Right lobe of liver (tissue), 6 donors: ENCODE data around the gene KCTD13. TPM values are rescaled to one million over a fixed set of nuclear protein-coding genes. Genes with fewer than 3 reads are reported as not detected.
"Not testable (repeated sequence)": the region's sequence is repeated elsewhere in the genome, so short reads cannot be mapped to it uniquely, and the experiment has no call there.

Experiments used
- ATAC-seq, 4 donors: fragments of 200-7000 bp; cut with Tn5 transposase; one replicate each; pipeline ENCODE4 v1.9.1; 2020; ENCODE audit warnings: mild to moderate bottlenecking in 4 of 4, moderate library complexity in 4 of 4
- DNase-seq, 3 donors: peaks; one replicate each; pipeline ENCODE4 v3.0.0-alpha.2; 2020
- H3K27ac ChIP-seq, 3 donors: fragments of 200-600 bp; one replicate each; pipeline ENCODE4 v1.8.0; 2022
- H3K27me3 ChIP-seq, 2 donors: fragments of 200-600 bp; one replicate each; pipeline ENCODE4 v1.8.0; 2022
- H3K36me3 ChIP-seq, 4 donors: fragments of 200-600 bp; sonication (generic) in 1 of 4; one replicate each; pipeline versions ENCODE4 v1.5.1 to v1.8.0; 2017 to 2022; ENCODE audit warnings: control low read depth in 1 of 4
- H3K4me1 ChIP-seq, 4 donors: fragments of 200-600 bp; sonication (generic) in 1 of 4; one replicate each; pipeline versions ENCODE4 v1.5.1 to v1.8.0; 2017 to 2022; ENCODE audit warnings: control low read depth in 1 of 4
- H3K4me3 ChIP-seq, 3 donors: fragments of 200-600 bp; one replicate each; pipeline ENCODE4 v1.8.0; 2022
- H3K9me3 ChIP-seq, 4 donors: fragments of 200-600 bp; sonication (generic) in 1 of 4; one replicate each; pipeline versions ENCODE4 v1.5.1 to v1.8.0; 2017 to 2022; ENCODE audit warnings: control low read depth in 1 of 4
- POLR2A ChIP-seq: fragments of 450-650 bp; IDR thresholded peaks from one replicate; pipeline ENCODE4 v1.6.1; 2017; ENCODE audit warnings: antibody characterized with exemption, mild to moderate bottlenecking
- WGBS: methylation state at CpG from one replicate; pipeline ENCODE4 v1.1.6; 2018; ENCODE audit warnings: low coverage, low lambda C conversion rate; ENCODE audit not compliant: insufficient coverage; ENCODE audit errors: missing lambda C conversion rate; 5-methylcytosine and 5-hydroxymethylcytosine counted together
- intact Hi-C, 2 donors: fragments of 100-400 bp; cut with DNase I; formaldehyde crosslinking; loops; one replicate each; pipeline versions ENCODE4 v1.11.2 to v1.14.1; 2022
- total RNA-seq, 6 experiments: library from RNA; depleted of rRNA in 2 of 6; stranded (reverse); fragments of >200 nt in 2 of 6; fragmentation: NEBNext Ultra II Directional in 3 of 6; extraction: Animal tissue kit (Norgen Biotek cat#: 25700) in 3 of 6; gene quantifications; one replicate each; pipeline versions ENCODE4 v1.1.0 to v1.2.4, GENCODE V29; 2016 to 2023
- TF ChIP-seq, protein P1 (sequence below), 4 donors: fragments of 200-600 bp in 3 of 4; fragments of 450-650 bp in 1 of 4; IDR thresholded peaks; one replicate each; pipeline versions ENCODE4 v1.5.1 to v1.8.0; 2016 to 2022; ENCODE audit warnings: antibody characterized with exemption in 4 of 4, mild to moderate bottlenecking in 2 of 4
- donor health status: DM: no; HTN: yes; CAD: no.
- donor health status: DM: no; HTN: no; CAD: no.
- donor health status: DM: no; HTN: no; CAD: no.
- donor health status: DM: no; HTN: yes; CAD: no.
- donor health status: DM: no; HTN: yes; CAD: no.

The KCTD13 gene
- total RNA-seq, 6 experiments from 2014 or later, result 5.4 to 13.5 (median 7.2) TPM

DNA sequence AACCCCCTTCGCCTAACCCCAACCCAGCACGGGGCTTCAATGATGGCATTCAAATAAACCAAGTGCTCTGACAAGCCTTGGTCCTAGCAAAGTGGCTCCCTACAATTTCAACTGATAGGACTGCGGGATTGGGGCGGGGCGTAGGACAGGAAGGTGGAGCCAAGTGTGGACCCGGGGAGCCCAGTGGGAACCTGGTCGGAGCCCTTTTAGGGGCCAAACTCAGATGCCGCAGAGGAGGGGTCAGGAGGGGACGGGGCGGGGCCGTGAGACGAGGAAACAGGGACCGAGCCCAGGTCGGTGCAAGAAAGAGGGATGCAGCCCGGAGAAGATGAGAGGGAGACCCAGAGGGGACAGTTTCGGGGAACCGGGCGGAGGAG, 49.8 kb downstream of the KCTD13 start:
- intact Hi-C loops, result loop anchor here in 1 of 2 donors (10.0 kb wide), 1 partner anchor 149 kb away; the partner anchor contains the start of gene C16orf92
- no peak for TF ChIP-seq POLR2A
- TF ChIP-seq, protein P1, sequence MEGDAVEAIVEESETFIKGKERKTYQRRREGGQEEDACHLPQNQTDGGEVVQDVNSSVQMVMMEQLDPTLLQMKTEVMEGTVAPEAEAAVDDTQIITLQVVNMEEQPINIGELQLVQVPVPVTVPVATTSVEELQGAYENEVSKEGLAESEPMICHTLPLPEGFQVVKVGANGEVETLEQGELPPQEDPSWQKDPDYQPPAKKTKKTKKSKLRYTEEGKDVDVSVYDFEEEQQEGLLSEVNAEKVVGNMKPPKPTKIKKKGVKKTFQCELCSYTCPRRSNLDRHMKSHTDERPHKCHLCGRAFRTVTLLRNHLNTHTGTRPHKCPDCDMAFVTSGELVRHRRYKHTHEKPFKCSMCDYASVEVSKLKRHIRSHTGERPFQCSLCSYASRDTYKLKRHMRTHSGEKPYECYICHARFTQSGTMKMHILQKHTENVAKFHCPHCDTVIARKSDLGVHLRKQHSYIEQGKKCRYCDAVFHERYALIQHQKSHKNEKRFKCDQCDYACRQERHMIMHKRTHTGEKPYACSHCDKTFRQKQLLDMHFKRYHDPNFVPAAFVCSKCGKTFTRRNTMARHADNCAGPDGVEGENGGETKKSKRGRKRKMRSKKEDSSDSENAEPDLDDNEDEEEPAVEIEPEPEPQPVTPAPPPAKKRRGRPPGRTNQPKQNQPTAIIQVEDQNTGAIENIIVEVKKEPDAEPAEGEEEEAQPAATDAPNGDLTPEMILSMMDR (IDR thresholded peaks at IDR 0.05), result no peak
- no peaks in the 10 kb centered on the region for H3K4me1 ChIP-seq
- no peaks in the 10 kb centered on the region for H3K36me3 ChIP-seq
- ATAC-seq, result peak in 1 of 4 donors; percentile 9
- H3K27ac ChIP-seq, result no peak overlapping the region
- 18% methylated on average over 17 of the region's 18 CpGs for WGBS
- no peak overlapping the region for H3K4me3 ChIP-seq
- H3K27me3 ChIP-seq, result peaks cover 0 to 7% of the 10 kb centered on the region in 2 donors
- DNase-seq, result no peak
- no peaks in the 10 kb centered on the region for H3K9me3 ChIP-seq

DNA sequence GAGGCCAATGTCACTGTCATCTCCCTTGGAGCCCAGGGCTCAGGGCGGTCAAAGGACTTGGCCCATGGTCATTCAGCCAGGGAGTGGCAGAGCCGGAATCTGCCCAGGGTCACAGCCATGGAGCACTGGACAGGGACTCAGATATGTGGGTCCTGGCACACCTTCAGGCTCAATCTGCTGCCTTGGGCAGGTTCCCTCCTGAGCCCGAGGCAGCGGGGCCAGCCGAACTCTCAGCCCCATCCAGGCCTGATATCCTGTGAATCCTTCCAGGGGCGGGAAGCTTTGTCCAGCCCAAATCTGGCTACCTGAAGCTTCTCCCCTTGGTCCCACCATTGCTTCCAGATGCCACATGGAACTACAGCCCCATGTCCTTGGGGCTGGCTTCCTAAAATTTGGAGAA, 50.8 kb downstream of the KCTD13 start:
- H3K27me3 ChIP-seq, result peaks cover 0 to 7% of the 10 kb centered on the region in 2 donors
- DNase-seq (no peak), ATAC-seq (no peak)
- intact Hi-C loops, result loop anchor here in 1 of 2 donors (10.0 kb wide), 1 partner anchor 150 kb away; the partner anchor contains the start of gene C16orf92
- H3K9me3 ChIP-seq, result no peaks in the 10 kb centered on the region
- H3K4me3 ChIP-seq, result no peak overlapping the region
- TF ChIP-seq, protein P1 (IDR thresholded peaks at IDR 0.05), result no peak
- no peak for TF ChIP-seq POLR2A
- H3K4me1 ChIP-seq, result no peaks in the 10 kb centered on the region
- no peak overlapping the region for H3K27ac ChIP-seq
- no peaks in the 10 kb centered on the region for H3K36me3 ChIP-seq
- 72% methylated on average over 2 of the region's 6 CpGs for WGBS

DNA sequence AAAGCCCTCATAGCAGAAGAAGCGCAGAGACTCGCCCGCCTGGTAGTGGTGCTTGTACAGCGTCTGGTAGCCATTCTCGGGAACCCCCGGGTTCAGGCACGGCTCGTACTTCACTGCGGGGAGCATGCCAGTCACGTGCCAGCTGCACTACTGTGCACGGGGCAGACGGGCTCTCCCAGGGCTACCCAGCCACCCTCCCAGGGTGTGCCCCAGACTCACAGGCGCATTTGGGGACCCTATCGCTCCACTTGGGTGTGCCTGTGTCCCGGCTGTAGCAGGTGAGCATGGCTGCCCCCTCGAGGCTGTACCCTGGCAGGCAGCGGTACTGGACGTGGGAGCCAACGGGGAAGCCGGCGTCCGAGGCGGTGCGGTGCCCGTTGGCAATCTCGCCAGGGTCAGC, 52.7 kb downstream of the KCTD13 start:
- intact Hi-C loops, result loop anchor here in 1 of 2 donors (10.0 kb wide), 1 partner anchor 151 kb away; the partner anchor contains the start of gene C16orf92
- Histone ChIP-seq H3K9me3 (no peaks in the 10 kb centered on the region), H3K4me1 (no peaks in the 10 kb centered on the region), H3K27me3 (peaks cover 0 to 7% of the 10 kb centered on the region in 2 donors), H3K36me3 (no peaks in the 10 kb centered on the region), H3K27ac (no peak overlapping the region), H3K4me3 (no peak overlapping the region)
- no peak for TF ChIP-seq POLR2A
- TF ChIP-seq, protein P1 (IDR thresholded peaks at IDR 0.05), result no peak
- DNase-seq, result no peak
- ATAC-seq, result no peak
- no CpG with 5 or more reads among the region's 26 CpGs for WGBS

DNA sequence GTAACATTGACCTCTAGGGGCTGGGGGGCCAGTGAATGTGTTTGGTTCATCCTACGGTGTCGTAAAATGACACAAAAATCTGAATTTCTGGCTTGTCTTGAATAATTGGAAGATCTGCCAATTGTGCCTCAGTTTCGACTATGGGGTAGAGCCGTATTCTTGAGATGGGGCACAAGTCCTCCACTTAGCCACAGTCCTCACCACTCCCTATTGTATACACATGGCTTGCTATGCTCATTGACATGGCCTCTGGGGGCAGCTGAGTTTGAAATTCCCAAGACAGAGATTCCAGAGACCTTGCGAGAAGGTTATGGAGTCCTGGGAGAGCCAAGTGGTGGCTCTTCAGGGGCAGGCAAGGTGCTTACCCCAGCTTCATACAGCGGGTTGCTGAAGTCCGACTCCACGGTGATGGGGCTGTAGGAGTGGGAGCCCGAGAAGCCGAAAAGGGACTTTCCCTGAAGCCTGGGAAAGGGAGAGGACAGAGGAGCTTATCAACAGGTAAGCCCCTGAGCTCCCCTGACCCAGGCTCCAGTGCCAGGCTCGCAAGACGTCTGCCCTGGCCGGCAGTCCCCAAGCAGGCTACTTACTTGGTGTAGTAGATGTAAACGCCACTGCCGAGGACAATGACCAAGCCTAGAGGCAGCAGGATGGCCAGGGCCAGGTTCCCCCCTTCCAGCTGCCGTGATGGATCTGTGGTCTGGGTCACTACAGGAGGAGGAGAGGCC, 54.0 kb downstream of the KCTD13 start:
- Histone ChIP-seq H3K9me3 (no peaks in the 10 kb centered on the region), H3K4me3 (no peak overlapping the region), H3K36me3 (no peaks in the 10 kb centered on the region), H3K4me1 (no peaks in the 10 kb centered on the region), H3K27ac (no peak overlapping the region), H3K27me3 (peaks cover 0 to 1% of the 10 kb centered on the region in 2 donors)
- DNase-seq, result no peak
- TF ChIP-seq POLR2A, result no peak
- TF ChIP-seq, protein P1 (IDR thresholded peaks at IDR 0.05), result no peak
- ATAC-seq, result no peak
- 90% methylated on average over 7 of the region's 16 CpGs for WGBS
- intact Hi-C loops, result loop anchor here in 1 of 2 donors (10.0 kb wide), 1 partner anchor 153 kb away; the partner anchor contains the start of gene C16orf92

DNA sequence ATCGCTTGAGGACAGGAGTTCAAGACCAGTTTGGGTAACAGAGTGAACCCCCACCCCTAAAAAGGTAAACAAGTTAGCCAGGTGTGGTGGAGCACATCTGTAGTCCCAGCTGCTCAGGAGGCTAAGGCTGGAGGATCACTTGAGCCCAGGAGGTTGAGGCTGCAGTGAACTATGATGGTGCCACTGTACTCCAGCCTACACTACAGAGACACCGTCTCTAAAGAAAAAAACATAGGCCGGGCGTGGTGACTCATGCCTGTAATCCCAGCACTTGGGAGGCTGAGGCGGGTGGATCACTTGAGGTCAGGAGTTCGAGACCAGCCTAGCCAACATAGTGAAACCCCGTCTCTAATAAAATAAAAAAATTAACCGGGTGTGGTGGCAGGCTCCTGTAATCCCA, 57.0 kb downstream of the KCTD13 start:
- WGBS, result 72% methylated on average over 5 of the region's 8 CpGs
- DNase-seq, H3K27me3 ChIP-seq, H3K4me1 ChIP-seq, intact Hi-C loops, H3K27ac ChIP-seq, ATAC-seq, H3K4me3 ChIP-seq, H3K9me3 ChIP-seq, H3K36me3 ChIP-seq: not testable (repeated sequence)
